SIG-M5 (cell line): ENCODE measurements around the gene RUFY3.
"Not testable (repeated sequence)": the region's sequence is repeated elsewhere in the genome, so short reads cannot be mapped to it uniquely, and the experiment has no call there.

Experiments
- DNase-seq: peaks from one replicate; lab custom pipeline; 2025; lab: John Stamatoyannopoulos, UW

The RUFY3 gene, protein sequence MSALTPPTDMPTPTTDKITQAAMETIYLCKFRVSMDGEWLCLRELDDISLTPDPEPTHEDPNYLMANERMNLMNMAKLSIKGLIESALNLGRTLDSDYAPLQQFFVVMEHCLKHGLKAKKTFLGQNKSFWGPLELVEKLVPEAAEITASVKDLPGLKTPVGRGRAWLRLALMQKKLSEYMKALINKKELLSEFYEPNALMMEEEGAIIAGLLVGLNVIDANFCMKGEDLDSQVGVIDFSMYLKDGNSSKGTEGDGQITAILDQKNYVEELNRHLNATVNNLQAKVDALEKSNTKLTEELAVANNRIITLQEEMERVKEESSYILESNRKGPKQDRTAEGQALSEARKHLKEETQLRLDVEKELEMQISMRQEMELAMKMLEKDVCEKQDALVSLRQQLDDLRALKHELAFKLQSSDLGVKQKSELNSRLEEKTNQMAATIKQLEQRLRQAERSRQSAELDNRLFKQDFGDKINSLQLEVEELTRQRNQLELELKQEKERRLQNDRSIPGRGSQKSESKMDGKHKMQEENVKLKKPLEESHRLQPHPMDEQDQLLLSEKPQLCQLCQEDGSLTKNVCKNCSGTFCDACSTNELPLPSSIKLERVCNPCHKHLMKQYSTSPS

DNA sequence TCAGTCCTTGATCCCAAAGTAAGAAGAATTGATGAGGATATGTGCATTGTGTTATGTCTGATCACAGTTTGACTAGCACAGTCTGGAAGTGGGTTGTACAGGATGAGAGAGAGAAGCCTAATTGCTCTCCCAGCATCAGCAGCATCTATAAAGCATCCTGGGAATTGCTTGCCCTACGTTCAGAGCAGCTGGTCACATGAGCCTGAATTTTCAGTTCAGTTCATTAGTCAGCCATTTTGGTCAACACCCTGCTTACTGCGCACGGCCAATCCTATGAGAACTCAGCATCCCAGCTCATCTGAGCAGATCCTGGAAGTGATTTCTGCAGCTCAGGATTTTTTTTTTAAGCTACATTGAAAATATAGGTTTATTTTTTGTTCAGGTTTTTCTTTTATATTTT is at the start of gene RUFY3:
TSS of gene RUFY3 (plus strand) at position 218 of the 400 bp plus-strand sequence. CDS start 610 bp downstream, outside the sequence.
- no peak for DNase-seq

GRCh38 chr4:70674191-70674590 is 47.6 kb upstream of the RUFY3 start:
- no peak for DNase-seq

DNA sequence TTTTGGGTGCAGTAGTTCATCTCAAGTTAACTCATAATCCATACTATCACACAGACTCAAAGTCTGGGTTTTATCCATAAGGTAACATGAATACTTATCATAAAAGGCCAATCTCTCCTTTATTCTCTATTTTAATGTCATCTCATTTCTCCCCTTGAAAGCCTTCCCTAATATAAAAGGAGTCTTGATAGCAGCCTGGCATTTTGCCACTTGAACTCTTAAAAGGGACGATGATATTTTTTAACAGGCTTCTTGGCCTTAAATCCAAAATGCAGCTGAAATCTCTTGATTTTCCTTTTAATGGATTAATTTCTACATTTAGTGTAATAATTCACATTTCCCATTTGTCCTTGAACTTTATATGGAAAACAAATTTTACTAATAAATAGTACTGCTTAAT is 47.0 kb upstream of the RUFY3 start:
- no peak for DNase-seq

GRCh38 chr4:70676554-70677090 is 45.1 kb upstream of the RUFY3 start:
- DNase-seq = no peak

- DNase-seq = no peak
Observed at GRCh38 chr4:70678383-70678999, 43.3 kb upstream of the RUFY3 start.

DNA sequence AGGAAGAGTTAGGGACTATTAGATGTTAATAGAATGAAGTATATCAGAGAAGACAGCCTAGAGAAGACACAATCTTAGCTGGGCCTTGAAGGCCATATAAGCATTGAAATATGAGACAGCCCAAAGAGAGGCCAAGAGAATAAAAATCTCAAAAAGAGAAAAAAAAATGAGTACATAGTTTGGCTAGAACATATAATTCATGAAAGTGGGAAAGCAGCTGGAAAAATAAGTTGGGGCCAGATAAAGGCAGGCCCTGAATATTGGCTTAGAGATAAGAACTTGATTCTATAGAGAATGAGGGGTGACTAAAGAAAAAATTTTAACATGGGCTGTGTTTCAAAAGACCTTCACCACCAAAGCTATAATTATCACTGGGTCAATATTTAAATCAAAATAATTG is 40.8 kb upstream of the RUFY3 start:
- no peak for DNase-seq

GRCh38 chr4:70681704-70682103 is 40.1 kb upstream of the RUFY3 start:
- DNase-seq = no peak

GRCh38 chr4:70682142-70682541 is 39.6 kb upstream of the RUFY3 start:
- DNase-seq = not testable (repeated sequence)

DNA sequence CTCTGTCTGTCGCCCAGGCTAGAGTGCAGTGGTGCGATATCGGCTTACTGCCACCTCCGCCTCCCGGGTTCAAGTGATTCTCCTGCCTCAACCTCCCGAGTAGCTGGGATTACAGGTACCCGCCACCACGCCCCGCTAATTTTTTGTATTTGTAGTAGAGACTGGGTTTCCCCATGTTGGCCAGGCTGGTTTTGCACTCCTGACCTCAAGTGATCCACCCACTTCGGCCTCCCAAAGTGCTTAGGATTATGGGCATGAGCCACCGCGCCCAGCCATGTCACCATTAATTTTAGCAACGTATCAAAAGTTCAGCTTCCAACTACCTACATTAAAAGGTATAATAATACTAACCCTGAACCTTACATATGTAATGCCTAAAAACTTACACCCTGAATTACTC is 34.4 kb upstream of the RUFY3 start:
- DNase-seq = no peak

- peak; percentile 93 for DNase-seq
Observed at GRCh38 chr4:70687821-70688794, 33.7 kb upstream of the RUFY3 start, which contains the start of gene UTP3. TSS of gene UTP3 (plus strand) at chr4:70688532. CDS start at chr4:70688678, 146 bp downstream.

DNA sequence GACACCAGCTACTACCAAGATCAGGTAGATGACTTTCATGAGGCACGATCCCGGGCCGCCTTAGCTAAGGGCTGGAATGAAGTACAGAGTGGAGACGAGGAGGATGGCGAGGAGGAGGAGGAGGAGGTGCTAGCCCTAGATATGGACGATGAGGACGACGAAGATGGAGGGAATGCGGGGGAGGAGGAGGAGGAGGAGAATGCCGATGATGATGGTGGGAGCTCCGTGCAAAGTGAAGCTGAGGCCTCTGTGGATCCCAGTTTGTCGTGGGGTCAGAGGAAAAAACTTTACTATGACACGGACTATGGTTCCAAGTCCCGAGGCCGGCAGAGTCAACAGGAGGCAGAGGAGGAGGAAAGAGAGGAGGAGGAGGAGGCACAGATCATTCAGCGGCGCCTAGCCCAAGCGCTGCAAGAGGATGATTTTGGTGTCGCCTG is 33.0 kb upstream of the RUFY3 start:
- no peak for DNase-seq

- DNase-seq = peak; percentile 24
Observed at GRCh38 chr4:70691661-70692060, 30.1 kb upstream of the RUFY3 start.

DNA sequence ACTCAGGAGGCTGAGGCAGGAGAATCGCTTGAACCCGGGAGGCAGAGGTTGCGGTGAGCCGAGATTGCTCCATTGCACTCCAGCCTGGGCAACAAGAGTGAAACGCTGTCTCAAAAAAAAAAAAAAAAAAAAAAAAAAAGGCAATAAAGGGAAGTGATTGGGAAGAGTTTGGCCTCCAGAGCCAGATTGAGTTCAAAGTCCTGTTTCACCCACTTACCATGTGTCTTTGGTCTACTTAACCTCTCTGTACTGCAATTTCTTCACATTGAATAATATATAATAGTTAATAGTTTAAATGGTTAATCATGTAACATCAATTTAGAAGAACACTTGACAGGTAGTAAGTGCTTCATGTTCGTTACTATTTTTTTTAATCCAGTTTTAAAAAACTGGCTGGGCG is 27.1 kb upstream of the RUFY3 start:
- not testable (repeated sequence) for DNase-seq

DNA sequence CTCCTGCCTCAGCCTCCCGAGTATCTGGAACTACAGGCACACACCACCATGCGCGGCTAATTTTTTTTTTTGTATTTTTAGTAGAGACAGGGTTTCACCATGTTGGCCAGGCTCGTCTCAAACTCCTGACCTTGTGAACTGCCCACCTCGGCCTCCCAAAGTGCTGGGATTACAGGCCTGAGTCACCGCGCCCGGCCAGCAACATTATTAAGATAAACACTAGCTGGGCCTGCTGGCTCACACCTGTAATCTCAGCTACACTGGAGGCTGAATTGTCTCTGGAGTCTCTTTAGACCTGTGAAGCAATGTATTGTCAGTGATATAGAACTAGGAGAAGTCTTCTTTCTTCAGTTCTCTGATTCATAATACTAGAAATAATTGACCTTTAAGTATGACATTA is 23.3 kb upstream of the RUFY3 start:
- DNase-seq = not testable (repeated sequence)

GRCh38 chr4:70700712-70701111 is 21.1 kb upstream of the RUFY3 start:
- no peak for DNase-seq

DNA sequence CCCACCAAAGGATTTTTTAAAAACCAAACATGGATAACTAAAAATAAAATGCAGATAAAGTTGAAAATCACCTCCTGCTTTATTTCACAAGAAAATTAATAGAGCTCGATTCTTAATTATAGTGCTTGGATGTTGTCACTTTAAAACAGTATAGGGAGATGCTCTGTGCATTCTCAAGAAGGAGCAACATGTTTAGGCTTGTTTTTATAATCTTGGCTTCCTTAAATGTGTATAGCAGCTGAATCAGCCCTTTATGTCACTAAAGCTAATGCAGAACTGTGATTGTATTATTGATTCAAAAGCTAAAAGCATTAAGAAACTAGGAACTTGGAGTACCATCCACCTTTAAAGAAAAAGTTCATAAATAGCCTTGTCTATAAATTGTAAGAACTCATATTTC is 20.5 kb upstream of the RUFY3 start:
- no peak for DNase-seq

- not testable (repeated sequence) for DNase-seq
Observed at GRCh38 chr4:70702592-70702991, 19.2 kb upstream of the RUFY3 start.

GRCh38 chr4:70703619-70704214 is 18.0 kb upstream of the RUFY3 start:
- no peak for DNase-seq

- DNase-seq = no peak
Observed at GRCh38 chr4:70704215-70704930, 17.4 kb upstream of the RUFY3 start.

- no peak for DNase-seq
Observed at GRCh38 chr4:70704931-70705182, 16.9 kb upstream of the RUFY3 start.
